HFFc6 (cell line): Measurements from ENCODE around the gene ELOVL2. TPM values are rescaled to one million over a fixed set of nuclear protein-coding genes. Genes with fewer than 3 reads are reported as not detected.

Experiments
- DNase-seq: peaks from one replicate; pipeline ENCODE4 v3.0.0-alpha.2; 2018
- H3K27ac Mint-ChIP-seq: 2 replicates; pipeline ENCODE4 v1.8.0; 2020; ENCODE audit warnings: mild to moderate bottlenecking, mixed read lengths
- H3K27me3 Mint-ChIP-seq: 2 replicates; pipeline ENCODE4 v1.8.0; 2021; ENCODE audit warnings: mild to moderate bottlenecking, moderate library complexity, mixed read lengths; ENCODE audit not compliant: insufficient read depth
- H3K36me3 Mint-ChIP-seq: 2 replicates; pipeline ENCODE4 v1.8.0; 2021; ENCODE audit warnings: low read depth, mixed read lengths
- H3K4me1 Mint-ChIP-seq: 2 replicates; pipeline ENCODE4 v1.8.0; 2020; ENCODE audit warnings: low read depth, mixed read lengths
- H3K4me3 Mint-ChIP-seq: 2 replicates; pipeline ENCODE4 v1.8.0; 2020; ENCODE audit warnings: mild to moderate bottlenecking, moderate library complexity, mixed read lengths
- H3K9me3 Mint-ChIP-seq: 2 replicates; pipeline ENCODE4 v1.8.0; 2020; ENCODE audit warnings: mild to moderate bottlenecking, mixed read lengths
- CTCF ChIP-seq: fragments of 200-600 bp; sonication (generic); IDR thresholded peaks from 2 replicates; pipeline ENCODE4 v1.5.0; 2021; ENCODE audit warnings: antibody characterized with exemption, mild to moderate bottlenecking
- total RNA-seq, 6 experiments: library from RNA; stranded (reverse); fragmentation: NEBNext Ultra II Directional; extraction: Animal tissue kit (Norgen Biotek cat#: 25700); gene quantifications; 2 replicates in 1 of 6; 3 replicates in 5 of 6; pipeline ENCODE4 v1.2.3, GENCODE V29; 2021

Gene ELOVL2
- total RNA-seq, 6 experiments from 2014 or later, result 0.05 to 0.09 (median 0.05) TPM; not detected in 3

- Mint-ChIP-seq H3K36me3 (no peaks in the 10 kb centered on the region), H3K4me3 (no peak overlapping the region), H3K27ac (peak overlapping the region; percentile 52; the same call in 1 of the 2 replicates), H3K4me1 (peaks cover 20% of the 10 kb centered on the region), H3K27me3 (peaks cover 1% of the 10 kb centered on the region), H3K9me3 (no peaks in the 10 kb centered on the region)
- TF ChIP-seq CTCF, result no peak
- peak; percentile 30 for DNase-seq
Observed at GRCh38 chr6:11085758-11086435, 41.8 kb upstream of the ELOVL2 start.

DNA sequence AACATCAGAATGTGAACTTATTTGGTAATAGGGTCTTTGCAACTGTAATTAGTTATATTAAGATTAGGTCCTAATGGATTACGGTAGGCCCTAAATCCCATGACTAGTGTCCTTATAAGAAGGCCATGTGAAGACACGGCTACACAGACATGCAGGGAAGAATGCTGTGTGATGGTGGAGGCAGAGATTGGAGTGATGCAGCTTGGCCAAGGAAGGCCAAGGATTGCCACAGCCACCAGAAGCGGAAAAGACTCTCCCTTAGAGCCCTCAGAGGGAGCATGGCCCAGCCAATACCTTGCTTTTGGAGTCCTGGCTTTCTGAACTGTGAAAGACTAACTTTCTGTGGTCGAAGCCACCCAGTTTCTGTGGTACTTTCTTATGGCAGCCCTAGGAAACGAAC, 39.9 kb upstream of the ELOVL2 start:
- peaks cover 20% of the 10 kb centered on the region for H3K4me1 Mint-ChIP-seq
- H3K27me3 Mint-ChIP-seq, result peaks cover 1% of the 10 kb centered on the region
- H3K36me3 Mint-ChIP-seq, result no peaks in the 10 kb centered on the region
- DNase-seq, result no peak
- no peak for TF ChIP-seq CTCF
- no peaks in the 10 kb centered on the region for H3K9me3 Mint-ChIP-seq
- no peak overlapping the region for H3K4me3 Mint-ChIP-seq
- H3K27ac Mint-ChIP-seq, result no peak overlapping the region

DNA sequence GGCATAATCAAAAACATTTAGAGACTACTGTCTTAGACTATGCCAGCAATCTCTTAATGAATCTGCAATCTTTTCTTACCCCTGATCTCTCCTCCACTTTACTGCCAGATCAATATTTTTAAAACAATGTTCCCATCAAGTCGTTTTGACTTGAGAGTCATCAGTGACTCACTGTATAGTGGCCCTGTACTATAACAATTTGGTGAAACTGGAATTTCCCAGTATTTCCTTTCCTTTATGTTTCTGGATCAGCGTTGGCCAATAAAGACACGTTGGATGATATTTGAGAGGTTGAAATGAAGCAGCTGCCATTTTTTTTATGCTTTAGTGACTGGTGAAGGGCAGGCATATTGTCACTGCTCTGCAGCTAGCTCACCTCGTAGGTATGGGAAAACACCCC, 39.4 kb upstream of the ELOVL2 start:
- Mint-ChIP-seq H3K27ac (no peak overlapping the region), H3K9me3 (no peaks in the 10 kb centered on the region), H3K27me3 (peaks cover 1% of the 10 kb centered on the region), H3K4me3 (no peak overlapping the region), H3K4me1 (peaks cover 20% of the 10 kb centered on the region), H3K36me3 (no peaks in the 10 kb centered on the region)
- no peak for DNase-seq
- no peak for TF ChIP-seq CTCF

DNA sequence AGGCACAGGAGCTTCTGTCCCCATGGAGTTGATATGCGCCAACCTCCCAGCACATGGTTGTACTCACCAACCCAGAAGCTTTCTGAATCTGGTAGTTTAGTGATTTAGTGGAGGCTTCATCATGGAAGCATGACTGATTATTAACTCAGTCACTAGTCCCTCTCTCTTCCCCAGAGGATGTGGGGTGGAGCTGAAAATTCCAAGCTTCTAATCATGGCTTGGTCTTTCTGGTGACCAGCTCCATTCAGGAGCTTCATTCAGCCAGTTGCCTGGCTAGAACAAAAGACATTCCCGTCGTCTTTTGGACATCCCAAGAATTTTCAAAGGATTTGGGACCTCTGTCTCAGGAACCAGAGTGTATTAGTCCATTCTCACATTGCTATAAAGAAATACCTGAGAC, 36.2 kb upstream of the ELOVL2 start:
- Mint-ChIP-seq H3K27ac (no peak overlapping the region), H3K36me3 (no peaks in the 10 kb centered on the region), H3K4me1 (peaks cover 8% of the 10 kb centered on the region), H3K27me3 (peaks cover 1% of the 10 kb centered on the region), H3K4me3 (no peak overlapping the region), H3K9me3 (no peaks in the 10 kb centered on the region)
- TF ChIP-seq CTCF, result no peak
- DNase-seq, result no peak

DNA sequence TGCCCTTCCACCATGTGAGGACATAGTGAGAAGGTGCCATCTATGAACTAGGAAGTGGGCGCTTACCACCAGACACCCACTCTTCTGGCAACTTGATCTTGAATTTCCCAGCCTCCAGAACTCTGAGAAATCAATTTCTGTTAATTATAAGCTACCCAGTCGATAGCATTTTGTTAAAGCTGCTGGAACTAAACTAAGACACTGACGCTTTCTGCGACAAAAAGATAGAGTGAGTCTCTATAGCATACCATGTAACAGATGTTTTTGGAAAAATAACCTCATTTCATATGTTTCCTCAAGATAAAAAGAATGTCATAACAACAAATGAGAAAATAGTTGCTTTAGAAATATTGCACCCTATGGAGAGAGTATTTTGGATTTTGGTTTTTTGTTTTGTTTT, 34.2 kb upstream of the ELOVL2 start:
- Mint-ChIP-seq H3K4me1 (peaks cover 2% of the 10 kb centered on the region), H3K4me3 (no peak overlapping the region), H3K9me3 (no peaks in the 10 kb centered on the region), H3K36me3 (no peaks in the 10 kb centered on the region), H3K27ac (no peak overlapping the region), H3K27me3 (no peaks in the 10 kb centered on the region; the same call in none of the 2 replicates)
- TF ChIP-seq CTCF, result no peak
- no peak for DNase-seq
